Kidney glomerular epithelial cell (primary cell): ENCODE data around the gene PTCH1.

Experiments used
- DNase-seq: peaks from one replicate; lab custom pipeline; 2025; lab: John Stamatoyannopoulos, UW

Gene PTCH1

DNA sequence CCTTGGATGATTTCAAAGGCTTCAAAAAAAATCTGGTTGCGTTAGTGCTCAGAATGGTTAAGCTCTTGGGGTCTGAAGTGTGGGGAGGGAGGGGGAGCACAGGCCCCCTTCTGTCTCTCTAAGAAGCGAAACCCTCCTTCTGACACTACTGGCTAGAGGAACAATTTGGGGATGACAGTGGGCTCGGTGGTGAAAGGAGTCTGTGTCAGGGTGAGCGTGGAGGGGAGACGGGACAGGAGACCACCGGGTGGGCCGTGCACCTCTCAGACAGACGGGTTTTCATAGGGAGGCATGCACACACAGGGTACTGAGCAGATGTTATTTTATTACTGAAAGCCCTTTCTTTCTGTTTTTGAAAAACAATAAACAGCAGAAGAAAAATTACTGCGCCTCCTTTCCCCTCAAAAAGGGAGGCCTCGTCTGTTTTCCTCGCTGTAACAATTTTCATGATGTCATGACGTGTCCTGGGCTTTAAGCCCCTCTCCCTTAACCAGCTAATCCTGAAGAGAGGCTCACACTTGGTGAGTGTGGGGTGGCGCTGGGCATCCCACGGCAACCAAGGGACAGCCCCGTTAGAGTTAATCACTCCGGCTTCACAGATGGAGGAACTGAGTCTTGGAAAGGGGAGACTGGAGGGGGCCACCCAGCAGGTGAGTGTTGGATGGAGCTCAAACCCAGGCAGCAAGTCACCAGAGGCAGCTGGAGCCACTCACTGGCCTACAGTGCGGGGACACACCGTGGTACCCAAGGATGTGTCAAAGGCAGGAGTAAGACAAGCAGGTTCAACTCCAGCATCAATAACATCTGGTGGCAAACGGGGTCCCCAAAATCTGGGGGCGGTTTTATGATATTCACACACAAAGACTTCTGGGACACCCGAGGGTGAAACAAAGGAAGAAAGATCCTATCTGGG, 53.4 kb downstream of the PTCH1 start:
- DNase-seq = no peak

DNA sequence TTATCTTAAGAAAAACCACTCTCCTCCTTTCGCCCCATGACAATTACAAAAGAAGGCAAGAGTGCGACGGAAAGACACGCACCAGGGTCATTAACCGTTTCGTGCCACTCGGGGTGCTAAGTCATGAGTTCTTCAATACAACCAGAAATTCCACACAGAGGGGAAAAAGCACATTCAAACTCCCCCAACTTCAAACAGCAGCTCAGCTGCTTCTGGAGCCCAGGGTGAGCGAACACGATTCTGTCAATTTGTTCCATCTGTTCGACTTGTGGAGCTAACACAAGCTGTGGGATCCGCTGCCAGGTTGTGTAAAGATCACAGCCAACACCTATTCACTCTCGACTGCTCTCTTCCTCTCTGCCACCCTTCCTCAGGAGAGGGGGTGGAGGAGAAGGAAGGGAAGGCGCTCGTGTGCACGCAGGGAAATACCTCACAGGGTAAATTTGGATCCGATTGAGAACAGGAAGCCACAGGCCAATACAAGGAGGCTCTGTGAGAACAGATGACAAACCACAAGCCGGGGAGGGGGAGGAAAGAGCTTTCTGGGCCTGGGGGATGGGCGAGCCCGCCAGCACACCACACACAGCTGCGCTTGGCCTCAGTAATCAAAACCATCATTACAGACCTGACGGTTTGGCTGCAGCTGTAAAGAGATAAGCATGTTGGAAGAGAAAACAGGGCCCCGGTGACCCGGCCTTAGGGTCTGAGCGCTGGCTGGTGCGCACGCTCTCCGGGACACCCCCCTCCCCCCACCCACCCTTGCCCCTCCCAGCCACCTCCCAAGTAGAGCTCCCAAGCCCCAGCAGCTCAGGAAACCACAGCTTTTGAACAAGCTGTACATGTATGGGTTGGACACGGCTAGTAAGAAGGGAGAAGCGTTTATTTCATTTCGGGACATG, 54.3 kb downstream of the PTCH1 start:
- DNase-seq = no peak

DNA sequence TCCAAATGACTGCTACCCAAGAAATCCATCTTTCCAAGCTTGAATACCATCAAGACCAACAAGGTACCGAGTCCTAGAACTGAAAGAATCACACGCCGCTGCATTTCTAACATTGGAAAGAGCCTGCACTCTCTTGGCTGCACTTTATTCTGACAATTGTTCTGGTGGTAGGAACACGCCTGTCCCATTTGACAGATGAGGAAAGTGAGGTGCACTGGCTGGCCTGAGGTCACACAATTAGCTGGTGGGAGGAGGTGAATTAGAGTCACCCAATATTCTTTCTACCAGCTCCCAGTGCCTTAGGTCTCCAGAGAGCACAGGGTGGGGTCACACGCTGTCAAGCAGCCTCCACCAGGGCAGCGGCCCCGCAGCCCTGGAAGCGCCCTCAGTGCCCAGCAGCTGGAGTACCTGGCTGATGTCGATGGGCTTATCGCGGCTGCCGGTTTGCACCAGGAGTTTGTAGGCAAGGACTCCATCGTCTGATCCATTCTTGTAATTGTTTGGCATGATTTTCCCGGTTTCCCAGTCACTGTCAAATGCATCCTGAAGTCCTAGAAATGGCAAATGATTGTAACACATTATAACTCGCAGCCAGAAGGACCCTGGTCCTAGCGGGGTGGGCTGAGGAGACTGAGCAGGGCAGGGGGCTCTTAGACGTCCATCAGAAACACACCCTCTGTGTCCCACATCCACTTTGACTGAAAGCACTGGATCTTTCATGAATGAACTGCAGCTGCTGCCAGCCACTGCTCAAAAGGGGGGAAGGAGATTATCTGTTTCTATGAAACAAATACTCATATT, 55.1 kb downstream of the PTCH1 start:
- DNase-seq = no peak

DNA sequence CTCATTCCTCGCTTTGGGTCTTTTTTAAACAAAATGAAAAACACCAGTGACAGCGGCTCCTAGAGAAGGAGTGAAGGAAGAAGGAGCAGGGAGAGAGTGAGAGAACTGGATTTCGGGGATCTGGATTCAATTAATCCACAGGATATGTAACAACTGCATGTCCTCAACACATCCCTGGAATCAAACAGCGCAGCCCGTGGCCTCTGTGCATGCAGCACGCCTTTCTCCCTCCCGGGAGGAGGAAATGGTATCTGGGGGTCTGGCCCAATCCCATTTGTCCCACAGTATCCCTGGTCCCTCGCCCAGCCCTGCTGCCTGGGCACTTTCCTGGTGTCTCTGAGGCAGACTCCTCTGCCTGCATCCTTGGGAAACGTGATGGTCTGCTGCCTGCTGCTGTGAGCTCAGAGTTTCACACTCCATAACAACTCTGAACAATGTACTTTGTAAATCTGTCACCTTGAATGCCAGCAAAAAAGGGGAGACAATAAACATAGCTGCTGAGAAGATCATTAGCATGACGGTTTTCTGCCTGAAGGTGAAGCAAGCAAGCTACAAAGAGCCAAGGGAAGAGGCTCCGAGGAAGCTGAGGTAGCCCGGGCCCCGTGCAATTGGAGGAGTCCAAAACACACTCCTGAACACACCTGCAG, 56.1 kb downstream of the PTCH1 start:
- no peak for DNase-seq

DNA sequence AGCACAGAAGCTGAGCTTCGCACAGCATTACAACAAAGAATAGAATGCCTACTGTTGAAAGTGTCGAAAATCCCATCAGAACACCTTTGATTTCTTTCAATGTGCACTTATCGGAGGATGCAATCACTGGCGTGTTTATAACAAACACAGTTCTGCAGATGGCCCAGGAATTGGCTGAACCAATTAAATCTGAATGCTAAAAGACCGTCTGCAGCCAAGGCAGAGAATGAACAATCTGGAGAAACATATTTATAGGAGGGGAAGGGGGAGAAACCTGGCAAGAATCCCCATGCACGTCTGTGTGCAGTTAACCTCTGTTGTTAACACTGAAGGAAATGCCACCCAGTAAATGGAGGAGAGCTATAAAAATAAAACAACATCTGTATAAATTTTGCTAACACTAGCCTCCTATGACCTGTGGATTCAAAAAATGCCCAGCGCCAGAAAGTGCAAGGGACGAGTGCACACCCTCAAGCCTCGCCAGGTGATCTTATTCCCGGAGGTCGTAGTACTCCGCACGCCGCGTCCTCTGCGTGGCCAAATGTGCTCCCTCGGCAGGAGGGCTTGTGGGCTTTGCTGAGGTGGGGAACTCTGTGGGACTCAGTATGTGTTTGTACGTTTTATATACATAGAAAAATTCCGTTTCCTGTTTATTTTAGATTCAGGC, 56.8 kb downstream of the PTCH1 start:
- DNase-seq = no peak

DNA sequence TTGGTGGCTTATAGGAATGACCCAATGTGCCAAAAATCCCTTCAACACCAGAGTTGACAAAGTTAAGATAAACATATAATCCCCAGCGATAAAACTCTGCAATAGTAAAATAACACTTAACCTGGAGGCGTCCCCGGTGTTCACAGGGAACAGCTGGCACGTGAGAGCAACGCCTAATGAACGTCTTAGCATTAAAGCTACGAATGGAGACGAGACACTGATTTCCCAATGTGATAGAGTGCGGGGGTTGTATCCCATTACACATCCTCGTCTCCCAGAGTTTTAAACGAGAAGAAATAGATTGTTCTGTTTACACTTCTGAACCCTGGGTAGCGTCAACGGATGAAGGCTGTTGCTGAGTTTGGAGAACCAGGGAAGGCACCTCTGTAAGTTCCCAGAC, 57.6 kb downstream of the PTCH1 start:
- no peak for DNase-seq

DNA sequence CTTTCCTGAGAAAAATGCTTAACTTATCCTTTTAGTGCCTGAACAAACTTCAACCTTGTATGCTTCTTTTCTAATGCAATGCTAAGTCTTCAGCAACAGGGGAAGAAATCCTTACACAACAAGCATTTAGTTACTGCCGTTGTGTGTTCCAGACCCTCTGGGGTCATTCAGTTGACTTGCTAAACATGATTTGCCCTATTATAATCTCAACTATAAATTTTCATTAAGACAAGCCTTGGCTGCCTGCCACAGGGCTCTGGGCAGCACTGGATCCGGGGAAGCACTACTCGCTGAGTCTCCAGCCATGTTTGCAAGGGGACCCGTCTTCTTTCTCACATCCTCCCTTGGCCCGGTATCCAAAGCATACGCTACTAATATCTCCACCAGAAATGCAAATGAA, 58.1 kb downstream of the PTCH1 start:
- DNase-seq = no peak

DNA sequence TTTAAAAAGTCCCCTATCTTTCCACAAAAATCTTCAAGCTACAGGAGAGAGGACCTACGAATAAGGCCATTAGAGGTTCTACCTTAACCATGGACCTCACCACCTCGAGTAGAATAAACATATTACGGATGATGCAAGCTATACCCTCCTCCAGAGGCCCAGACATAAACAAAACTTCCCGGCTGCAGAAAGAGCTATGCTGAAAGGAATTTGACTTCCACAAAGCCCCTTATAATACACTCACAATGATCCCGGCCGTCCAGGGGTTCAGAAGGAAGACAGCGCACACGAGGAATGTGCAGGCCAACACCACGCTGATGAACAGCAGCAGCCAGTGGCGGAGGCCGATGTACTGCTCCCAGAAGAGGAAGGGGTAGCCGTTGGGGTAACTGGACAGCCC, 59.0 kb downstream of the PTCH1 start:
- DNase-seq = no peak

DNA sequence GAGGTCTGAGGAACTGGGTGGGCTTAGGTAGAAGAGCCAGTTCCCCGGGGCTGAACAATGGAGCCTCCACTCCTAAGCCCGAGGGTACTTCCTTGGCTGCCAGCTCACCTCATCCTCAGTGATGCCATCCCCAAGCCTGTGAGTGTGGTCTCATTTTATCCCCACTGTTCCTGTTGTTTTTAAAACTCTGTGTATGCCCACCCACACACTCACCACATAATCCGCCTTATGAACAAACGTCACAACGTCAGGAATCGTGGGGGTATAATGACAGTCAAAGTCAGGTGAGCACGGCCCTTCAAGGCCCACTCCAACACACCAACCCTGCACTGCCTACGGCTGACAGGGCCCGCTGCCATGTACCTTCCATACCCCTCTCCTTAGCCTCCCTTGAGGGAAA, 61.1 kb downstream of the PTCH1 start:
- no peak for DNase-seq

DNA sequence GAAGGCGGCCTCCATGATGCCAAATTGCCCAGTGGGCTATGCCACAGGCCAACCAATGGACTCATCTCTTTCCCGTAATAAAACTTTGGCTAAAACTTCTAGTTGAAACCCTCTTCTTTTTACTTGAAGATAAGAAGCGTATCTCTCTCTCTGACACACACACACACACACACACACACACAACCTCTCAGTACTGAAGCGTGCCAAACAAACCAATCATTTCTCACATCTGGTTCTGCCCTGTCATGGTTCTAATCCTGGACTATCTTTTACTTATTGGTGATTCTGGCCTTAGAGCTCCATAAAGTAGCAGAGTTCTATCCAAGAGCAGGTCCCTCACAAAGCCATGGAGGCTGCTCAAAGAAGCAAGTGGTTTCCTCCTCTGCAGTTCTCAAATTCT, 64.6 kb downstream of the PTCH1 start:
- DNase-seq = no peak

GRCh38 chr9:95451065-95451426, 65.7 kb downstream of the PTCH1 start:
- DNase-seq = no peak

- DNase-seq = no peak
Measured at GRCh38 chr9:95450171-95451064, 66.4 kb downstream of the PTCH1 start.

DNA sequence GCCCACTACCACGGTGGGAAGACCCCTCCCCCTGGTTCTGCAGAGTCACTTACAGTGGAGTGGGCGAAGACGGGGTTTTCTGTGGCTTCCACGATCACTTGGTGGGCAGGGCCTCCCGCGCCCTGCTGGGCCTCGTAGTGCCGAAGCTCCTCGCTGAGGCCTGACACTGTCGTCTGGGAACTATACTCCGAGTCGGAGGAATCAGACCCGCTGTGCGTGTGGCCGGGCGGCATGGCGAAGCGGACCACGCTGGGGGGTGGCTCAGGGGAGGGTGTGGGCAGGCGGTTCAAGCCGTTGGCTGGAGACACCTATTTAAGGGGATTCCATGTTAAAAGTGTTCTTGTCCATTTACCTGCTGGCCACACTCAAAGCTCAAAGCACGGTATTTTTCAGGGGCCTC, 67.8 kb downstream of the PTCH1 start:
- no peak for DNase-seq

GRCh38 chr9:95447660-95448420, 68.9 kb downstream of the PTCH1 start:
- DNase-seq = no peak

DNA sequence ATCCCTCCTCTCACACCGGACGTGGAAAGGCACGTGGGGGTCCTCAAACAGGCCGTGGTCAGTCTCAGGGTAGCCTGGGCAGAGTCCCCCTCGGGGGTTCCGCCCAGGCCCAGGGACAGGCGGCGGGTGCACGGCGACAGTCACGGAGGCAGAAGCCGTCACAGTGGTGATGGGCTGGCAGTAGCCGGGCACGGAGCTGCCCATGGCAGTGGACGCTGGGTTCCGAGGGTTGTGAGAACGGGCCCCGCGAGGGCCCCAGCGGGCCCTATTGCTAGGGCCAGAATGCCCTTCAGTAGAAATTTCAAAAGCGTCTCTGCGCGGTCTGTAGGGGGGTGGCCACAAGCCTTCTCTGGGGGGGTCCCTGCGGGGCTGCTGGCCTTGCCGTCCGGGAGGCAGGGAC, 69.8 kb downstream of the PTCH1 start:
- no peak for DNase-seq

- DNase-seq = no peak
Measured at GRCh38 chr9:95446259-95446658, 70.5 kb downstream of the PTCH1 start.

- no peak for DNase-seq
Measured at GRCh38 chr9:95444160-95444559, 72.6 kb downstream of the PTCH1 start.

DNA sequence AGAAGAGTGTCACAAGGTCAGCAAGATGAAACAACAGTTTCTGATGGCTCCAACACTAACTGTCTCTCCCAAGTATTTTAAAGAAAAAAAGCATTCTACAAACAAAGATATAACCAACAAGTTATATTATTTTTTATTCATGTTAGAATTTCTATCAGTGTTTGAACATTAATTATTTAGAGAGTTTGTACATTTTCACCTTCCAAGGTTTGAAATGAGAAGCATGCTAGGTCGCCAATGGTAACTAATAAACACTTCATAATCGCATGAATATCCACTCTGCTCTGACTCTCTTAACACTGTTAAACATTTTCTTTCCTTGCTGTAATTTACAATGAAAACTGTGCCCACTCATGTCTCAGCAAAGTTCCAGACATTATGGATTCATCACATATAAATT, 73.5 kb downstream of the PTCH1 start:
- no peak for DNase-seq

GRCh38 chr9:95441081-95441480, 75.7 kb downstream of the PTCH1 start:
- no peak for DNase-seq
